Measurements from ENCODE around the gene MEAF6. TPM values are rescaled to one million over a fixed set of nuclear protein-coding genes. Genes with fewer than 3 reads are reported as not detected.

Gene MEAF6
- total and polyA plus RNA-seq, 12 donors = 27.8 to 59.9 (median 37.7) TPM

- Histone ChIP-seq H3K27me3 (no peaks in the 10 kb centered on the region), H3K36me3 (peaks cover 0 to 23% (median 0%) of the 10 kb centered on the region in 9 donors), H3K27ac (no peak overlapping the region), H3K4me3 (no peak overlapping the region), H3K9me3 (no peaks in the 10 kb centered on the region), H3K4me1 (peaks cover 0 to 5% (median 0%) of the 10 kb centered on the region in 9 donors)
- no peak for TF ChIP-seq CTCF (IDR thresholded peaks at IDR 0.05)
- DNase-seq = no peak
- ATAC-seq = no peak
- intact Hi-C loops (cut with DNase I) = no loop called here
- 92 to 93% methylated on average over 9 of the region's 9 CpGs for WGBS, 2 donors
Measured at GRCh38 chr1:37461698-37462436, 52.7 kb downstream of the MEAF6 start.

GRCh38 chr1:37458551-37458950, 56.0 kb downstream of the MEAF6 start:
- Histone ChIP-seq H3K4me3 (no peak overlapping the region), H3K27ac (no peak overlapping the region), H3K9me3 (no peaks in the 10 kb centered on the region), H3K4me1 (peaks cover 0 to 10% (median 0%) of the 10 kb centered on the region in 9 donors), H3K36me3 (peaks cover 0 to 18% (median 0%) of the 10 kb centered on the region in 9 donors), H3K27me3 (no peaks in the 10 kb centered on the region)
- no peak for TF ChIP-seq CTCF (IDR thresholded peaks at IDR 0.05)
- 78 to 86% methylated on average over 3 of the region's 3 CpGs for WGBS, 2 donors
- no peak for DNase-seq
- no peak for ATAC-seq
- intact Hi-C loops (cut with DNase I) = loop anchor here in 5 of 10 donors (5.0 to 10.0 kb wide), 2 partner anchors 224 to 226 kb away; no protein-coding TSS in a partner anchor

- no peak for DNase-seq
- ATAC-seq = no peak
- no peak overlapping the region for H3K4me3 ChIP-seq
- no peak for TF ChIP-seq CTCF (IDR thresholded peaks at IDR 0.05)
- H3K36me3 ChIP-seq = peaks cover 0 to 13% (median 0%) of the 10 kb centered on the region in 9 donors
- intact Hi-C loops (cut with DNase I) = loop anchor here in 5 of 10 donors (5.0 to 10.0 kb wide), 2 partner anchors 226 to 228 kb away; no protein-coding TSS in a partner anchor
- H3K27me3 ChIP-seq = peaks cover 0 to 4% (median 0%) of the 10 kb centered on the region in 7 donors
- H3K9me3 ChIP-seq = no peaks in the 10 kb centered on the region
- H3K27ac ChIP-seq = no peak overlapping the region
- peaks cover 0 to 10% (median 0%) of the 10 kb centered on the region in 9 donors for H3K4me1 ChIP-seq
Measured at GRCh38 chr1:37456614-37457013, 58.0 kb downstream of the MEAF6 start.

GRCh38 chr1:37455516-37455915, 59.0 kb downstream of the MEAF6 start:
- no peak for TF ChIP-seq CTCF (IDR thresholded peaks at IDR 0.05)
- intact Hi-C loops (cut with DNase I) = loop anchor here in 8 of 10 donors (1.0 to 10.0 kb wide), 5 partner anchors 32 to 229 kb away; no protein-coding TSS in a partner anchor
- Histone ChIP-seq H3K4me3 (peak overlapping the region in 1 of 10 donors; percentile 29), H3K9me3 (no peaks in the 10 kb centered on the region), H3K36me3 (peaks cover 0 to 7% (median 0%) of the 10 kb centered on the region in 9 donors), H3K27me3 (peaks cover 0 to 13% (median 0%) of the 10 kb centered on the region in 7 donors), H3K27ac (peak overlapping the region in 7 of 10 donors; percentile 5 to 78 (median 25)), H3K4me1 (peaks cover 0 to 10% (median 0%) of the 10 kb centered on the region in 9 donors)
- DNase-seq (no peak), ATAC-seq (no peak)
- 89 to 92% methylated on average over 10 of the region's 10 CpGs for WGBS, 2 donors
